Measurements from ENCODE around the gene ITGB5.
"Not testable (repeated sequence)": the region's sequence is repeated elsewhere in the genome, so short reads cannot be mapped to it uniquely, and the experiment has no call there.

Gene ITGB5

DNA sequence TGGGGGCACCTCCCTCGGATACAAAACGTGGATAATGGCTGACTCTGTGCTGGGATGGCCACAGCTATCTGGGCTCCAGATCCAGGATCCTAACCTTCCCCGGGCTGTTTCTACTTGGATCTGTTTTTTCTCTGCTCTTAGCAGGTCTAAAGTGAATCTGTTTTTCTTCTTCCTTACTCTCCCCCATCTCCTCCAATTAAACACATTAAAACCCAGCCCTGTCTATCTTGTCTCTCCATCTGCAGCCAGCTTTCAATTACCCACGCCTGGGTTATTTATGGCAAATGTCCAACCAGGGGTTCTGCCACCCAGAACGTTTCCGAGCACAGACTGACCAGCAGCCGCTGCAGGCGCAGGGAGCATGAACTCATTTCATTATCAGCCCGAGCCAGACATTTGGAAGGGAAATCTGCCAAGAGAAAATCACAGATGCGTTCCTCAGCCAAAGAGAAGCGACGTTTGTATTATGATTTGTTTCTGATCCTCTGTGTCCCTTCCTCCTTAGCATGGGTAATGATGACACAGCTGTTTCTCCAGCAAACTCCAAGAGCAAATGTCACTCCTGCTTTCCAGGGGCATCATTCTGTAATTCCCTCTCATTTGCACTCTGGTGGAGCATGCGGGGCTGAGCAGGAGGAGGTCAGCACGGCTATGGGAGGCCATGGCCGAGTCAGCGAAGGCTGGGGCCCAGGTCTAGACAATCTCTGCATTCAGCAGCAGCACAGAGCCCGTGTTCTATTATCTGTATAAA is 114.9 kb downstream of the ITGB5 start:
- DNase-seq (ENCODE audit: low read depth, low spot score): no peak

DNA sequence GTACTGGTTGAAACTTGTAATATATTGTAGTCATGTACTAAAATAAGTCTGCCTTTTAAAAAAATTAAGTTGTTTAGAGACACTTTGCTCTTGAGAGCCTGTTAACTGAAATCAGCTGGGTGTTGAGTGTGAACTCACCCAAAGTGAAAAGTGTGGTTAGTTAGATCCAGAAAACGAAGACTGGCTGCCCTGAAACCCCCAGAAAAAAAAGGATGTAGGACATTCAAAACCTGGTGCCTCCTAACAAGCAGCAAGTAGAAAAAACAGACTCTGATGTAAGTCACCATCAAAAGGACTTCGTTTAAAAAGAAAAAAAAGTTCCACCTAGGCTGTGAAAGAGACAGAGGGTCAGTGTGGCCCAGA is 116.1 kb downstream of the ITGB5 start:
- DNase-seq (ENCODE audit: low read depth, low spot score): no peak

DNA sequence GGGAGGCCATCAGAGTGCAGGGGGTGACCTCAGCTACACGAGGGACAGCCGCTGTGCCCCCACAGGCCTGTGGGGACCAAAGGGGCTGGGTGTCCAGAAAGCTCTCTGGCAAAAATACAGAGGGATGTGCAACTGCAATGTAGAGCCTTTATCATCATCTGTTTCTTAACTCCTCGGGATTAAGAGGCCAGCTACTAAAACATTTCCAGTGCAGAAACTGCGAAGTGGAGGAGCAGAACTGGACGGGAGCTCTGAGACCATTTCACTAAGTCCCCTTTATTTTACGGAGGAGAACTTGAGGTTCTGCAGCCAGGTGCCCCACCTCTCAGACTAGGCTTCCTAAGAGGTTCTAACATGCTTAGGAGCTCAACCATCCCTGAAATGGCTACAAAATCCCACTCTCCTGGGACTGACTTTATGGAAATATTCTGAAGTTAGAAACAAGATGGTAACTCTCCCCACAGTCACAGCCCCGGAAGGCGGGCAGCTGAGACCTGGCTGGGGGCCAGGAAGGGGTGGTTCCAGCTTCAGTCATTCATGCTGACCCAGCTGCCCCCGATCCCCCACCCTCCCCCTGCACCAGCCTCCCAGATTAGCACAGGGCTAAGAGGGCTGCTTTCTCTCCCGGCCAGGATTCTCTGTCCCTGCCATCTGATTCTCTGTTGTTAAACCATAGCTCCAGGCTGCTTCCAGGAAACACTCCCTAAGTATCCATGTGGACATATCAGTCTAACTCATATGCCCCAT is 116.7 kb downstream of the ITGB5 start:
- no peak for DNase-seq (ENCODE audit: low read depth, low spot score)

DNA sequence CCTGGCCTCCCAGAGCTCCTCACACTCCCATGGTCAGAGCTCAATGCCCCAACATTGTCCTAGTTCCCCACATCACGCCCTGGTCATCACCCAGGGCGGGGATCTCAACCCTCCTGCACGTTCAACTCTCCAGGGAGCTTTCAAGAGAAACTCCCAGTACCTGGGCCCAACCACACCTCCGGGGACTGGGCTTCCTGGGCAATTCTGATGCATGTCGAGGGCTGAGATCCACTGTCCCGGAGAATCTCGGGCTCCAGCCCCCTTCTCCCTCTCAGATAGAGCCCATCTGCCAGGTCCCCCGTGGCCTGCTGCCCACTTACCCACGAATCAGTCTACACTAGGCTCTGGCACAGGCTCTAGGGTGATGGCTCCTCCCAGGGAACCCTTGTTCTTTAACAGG is 117.7 kb downstream of the ITGB5 start:
- no peak for DNase-seq (ENCODE audit: low read depth, low spot score)

DNA sequence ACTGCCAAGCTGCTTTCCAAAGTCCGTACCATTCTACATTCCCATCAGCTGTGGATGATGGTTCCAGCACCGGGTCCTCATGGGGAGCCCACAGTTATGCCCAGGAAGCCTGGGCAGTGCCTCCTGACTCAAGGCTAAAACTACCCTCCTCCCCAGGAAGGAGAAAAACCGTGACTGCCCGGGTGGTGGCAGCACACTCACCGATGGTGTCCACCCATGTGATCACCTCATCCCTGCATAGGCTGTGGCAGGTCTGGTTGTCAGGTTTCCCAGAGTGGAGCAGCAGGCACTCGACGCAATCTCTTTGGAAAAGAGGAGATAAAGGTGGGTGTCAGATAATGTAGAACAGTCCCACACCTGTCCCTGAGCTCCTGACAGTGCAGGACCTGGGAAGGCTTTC is 118.4 kb downstream of the ITGB5 start:
- no peak for DNase-seq (ENCODE audit: low read depth, low spot score)

DNA sequence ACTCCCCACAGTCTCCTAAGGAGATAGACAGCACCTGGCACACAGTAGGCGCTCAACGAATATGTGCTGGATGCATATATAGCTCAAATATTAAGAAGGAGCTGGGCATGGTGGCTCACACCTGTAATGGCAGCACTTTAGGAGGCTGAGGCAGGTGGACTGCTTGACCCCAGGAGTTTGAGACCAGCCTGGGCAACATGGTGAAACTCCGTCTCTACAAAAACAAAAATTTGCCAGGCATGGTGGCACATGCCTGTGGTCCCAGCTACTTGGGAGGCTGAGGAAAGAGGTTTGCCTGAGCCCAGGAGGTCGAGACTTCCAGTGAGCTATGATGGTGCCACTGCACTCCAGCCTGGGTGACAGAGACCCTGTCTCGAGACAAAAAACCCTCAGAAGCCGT is 119.5 kb downstream of the ITGB5 start:
- DNase-seq (ENCODE audit: low read depth, low spot score): no peak

DNA sequence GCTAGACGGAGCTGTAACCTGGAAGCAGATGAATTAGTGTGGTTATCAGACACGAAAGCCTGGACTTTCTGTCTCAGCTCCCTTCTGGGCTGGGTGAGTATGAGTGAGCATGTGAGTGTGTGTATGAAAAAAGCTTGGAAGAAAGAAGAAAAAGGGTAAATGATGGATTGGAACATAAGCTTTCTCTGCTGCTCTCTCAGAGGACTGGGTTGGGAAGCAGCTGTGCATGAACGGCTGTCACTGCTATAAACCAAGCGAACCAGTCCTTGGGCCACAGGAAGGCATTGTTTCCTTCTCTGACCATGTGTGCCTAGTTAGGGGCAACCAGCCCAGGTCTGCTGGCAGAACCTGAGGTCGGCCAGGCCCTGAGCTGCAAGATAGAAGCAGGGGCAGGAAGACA is 119.9 kb downstream of the ITGB5 start:
- DNase-seq (ENCODE audit: low read depth, low spot score): no peak

DNA sequence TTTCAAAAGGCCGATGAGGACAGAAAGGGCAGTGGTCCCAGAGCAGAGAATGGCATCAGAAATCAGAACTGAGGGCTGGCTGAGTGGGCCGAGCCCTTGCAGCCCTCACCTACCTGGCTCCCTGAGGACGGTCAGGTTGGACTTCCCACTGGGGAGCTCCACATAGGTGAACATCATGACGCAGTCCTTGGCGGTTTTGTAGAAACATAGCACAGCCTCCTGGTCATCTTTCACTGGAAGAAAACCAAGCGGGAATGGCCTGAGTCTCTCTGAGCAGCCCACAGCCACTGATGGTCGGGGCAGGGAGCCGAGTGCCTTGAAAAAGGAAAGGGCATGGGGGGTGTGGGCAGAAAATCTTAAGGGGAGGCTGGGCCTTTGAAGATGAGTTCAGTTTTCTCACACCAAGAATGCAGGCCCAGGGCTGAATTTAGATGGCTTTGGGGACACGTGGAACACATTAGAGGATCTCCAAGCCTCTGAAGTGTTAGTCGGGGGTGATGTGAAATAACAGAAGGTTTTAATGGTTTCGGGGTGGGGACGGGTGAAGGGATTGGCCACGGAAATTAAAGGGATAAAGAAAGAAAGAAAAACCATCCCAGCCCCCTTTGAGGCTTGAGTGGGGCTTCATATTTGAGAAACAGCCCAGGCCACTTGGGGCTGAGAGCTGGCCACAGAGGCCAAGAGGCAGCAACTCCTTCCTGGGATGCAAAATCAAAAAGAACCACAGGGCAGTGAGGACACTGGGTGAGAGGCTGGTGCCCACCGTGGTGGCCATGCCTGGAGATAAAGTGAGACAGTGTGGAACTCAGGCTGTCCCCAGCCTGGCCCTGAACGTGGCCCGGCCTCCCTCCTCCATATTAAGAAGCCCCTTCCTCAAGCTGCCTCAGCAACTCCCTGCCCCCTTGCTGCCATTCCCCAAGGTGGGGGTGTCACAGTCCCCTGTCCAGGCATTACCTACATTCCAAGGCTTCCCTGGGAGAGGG is 120.8 kb downstream of the ITGB5 start:
- DNase-seq (ENCODE audit: low read depth, low spot score): no peak

DNA sequence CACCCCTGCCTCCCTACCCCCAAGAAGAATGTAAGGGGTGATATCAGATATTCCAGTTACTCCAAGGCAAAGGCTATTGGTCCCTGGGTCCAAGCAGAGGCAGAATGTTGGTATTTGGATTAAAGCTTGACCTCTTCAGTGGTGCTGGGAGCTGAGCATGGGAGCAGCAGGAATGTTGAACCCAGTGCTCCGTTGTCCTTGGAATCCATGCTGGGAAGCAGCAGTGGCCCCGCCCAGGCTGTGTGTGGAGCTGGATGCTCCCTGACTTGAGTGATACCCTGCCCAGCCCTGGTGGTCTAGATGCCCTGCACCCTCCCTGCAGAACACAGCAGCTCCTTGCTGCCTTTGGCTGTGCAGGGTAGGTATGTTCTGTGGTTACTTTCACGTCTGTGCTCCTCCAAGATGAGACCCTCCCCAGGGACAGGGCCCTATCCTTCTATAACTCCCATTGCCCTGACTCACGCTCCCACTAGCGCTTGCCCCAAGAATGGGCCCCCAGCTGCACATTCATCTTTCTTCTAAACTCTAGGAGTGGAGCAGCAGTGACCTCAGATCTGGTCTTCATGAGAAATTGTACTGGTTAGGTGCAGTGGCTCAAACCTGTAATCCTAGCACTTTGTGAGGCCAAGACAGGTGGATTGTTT is 121.8 kb downstream of the ITGB5 start:
- no peak for DNase-seq (ENCODE audit: low read depth, low spot score)

DNA sequence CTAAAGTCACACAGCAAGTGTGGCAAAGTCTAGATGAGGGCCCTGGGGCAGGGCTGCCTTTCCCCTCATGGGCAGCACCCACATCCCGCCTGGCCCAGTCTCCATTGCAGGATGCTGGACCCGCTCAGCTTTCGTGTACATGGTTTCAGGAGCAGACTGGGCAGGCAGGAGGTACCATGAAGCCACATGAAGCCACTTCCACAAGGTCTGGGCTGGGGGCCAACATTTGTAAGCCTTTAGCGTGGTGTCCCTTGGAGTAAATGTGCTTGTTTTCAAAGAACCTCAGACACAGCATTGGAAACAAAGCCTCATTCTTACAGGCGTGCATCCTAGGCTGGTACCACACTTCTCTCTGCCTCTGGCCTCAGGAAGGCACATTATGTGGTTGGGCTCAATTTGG is 122.4 kb downstream of the ITGB5 start:
- DNase-seq (ENCODE audit: low read depth, low spot score): no peak

DNA sequence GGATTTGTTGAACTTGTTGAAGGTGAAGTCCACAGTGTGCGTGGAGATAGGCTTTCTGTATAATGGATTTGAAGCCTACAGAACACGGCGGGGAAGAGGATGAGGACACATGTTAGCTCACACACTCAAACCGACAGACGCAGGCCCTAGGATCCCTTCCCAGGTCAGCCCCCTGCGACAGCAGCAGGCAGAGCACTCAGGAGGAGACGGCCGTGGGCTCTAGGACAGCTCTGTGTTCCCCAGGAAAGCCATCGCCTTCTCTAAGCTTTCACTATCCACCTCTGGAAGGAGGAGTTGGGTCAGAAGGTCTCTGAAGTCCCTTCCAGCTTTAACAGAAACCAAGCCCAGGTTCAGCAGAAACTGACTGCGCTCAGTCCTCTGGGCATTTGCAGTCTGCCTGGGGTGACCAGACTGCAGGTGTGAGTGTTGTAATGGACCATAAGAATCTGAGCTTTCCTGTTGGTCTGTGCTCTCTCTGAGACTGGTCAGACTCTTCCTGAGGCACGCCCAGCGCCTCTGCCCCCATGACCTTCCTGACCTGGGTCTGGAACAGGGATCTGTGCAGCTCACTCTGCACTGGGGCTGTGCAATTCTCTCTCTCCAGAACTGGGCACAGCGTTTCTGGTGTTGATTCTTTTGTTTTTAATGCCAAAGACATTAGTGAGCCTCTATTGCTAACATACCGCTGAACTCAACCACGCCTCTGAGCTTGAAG is 123.4 kb downstream of the ITGB5 start:
- no peak for DNase-seq (ENCODE audit: low read depth, low spot score)

DNA sequence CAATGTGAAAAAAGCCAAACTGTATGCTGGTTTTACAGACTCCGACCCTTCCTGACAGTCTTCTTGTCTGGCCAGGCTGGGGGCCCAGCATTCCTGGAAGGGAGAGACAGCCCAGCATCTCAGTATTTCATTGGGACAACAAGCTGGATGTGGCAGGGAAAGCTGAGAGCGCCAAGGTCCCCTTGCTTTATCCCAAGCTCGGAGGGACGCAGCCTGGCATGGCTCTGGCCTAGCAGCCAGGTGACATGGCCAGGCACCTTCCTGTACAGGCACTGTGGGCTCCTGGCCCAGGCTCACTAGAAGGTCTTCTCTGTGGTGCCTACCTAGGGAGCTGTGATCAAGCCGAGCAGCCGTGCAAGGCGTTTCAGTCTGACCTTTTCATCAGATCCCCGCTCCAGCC is 124.0 kb downstream of the ITGB5 start:
- no peak for DNase-seq (ENCODE audit: low read depth, low spot score)

DNA sequence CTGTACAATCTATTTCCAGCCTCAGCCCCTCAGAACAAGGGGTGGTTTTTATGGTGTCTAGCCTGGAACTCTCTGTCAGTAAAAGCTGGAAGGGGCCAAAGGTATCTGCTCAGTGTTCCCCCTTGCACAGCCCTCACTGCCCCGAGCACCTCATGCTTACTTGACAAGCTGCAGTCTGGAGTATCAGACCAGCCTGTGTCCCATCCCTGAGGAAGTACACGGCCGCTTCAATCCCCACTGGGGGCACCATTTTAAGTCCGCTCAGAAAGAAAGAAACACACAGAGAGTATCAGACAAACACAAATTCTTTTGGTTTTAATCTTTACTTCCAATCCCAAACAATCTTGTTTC is 124.5 kb downstream of the ITGB5 start:
- DNase-seq (ENCODE audit: low read depth, low spot score): no peak

DNA sequence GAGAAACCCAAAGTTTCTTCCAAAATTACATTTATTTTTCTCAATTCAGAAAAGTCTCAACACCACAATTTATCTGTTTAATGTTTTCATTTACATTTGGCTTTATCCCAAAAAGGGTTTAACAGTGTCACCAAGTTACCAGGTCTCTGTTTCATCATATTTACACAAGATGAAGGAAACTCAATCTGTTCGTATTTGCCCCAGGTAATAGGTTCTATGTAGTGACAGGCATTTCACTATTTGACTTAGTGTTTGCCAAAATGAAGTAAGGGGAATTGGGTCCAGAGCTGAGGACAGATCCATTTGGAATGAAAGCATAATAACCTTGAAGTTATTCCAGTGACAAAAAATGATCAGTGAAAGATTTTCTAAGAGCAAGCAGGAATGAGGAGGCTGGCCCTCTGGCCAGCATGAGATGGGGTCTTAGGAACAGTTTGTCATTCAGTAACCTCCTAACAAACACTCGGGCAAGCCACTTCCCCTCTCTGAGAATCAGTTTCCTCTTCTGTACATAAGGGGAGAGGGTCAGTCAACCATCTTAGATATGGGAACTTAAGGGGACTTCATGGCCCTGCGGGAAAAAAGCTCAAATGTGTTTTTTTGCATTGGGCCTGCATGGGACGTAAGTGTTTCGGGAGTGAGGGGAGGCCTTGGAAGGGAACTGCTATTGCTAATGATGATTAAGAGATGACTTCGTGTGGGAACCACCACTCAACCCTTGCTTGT is 125.1 kb downstream of the ITGB5 start:
- no peak for DNase-seq (ENCODE audit: low read depth, low spot score)

DNA sequence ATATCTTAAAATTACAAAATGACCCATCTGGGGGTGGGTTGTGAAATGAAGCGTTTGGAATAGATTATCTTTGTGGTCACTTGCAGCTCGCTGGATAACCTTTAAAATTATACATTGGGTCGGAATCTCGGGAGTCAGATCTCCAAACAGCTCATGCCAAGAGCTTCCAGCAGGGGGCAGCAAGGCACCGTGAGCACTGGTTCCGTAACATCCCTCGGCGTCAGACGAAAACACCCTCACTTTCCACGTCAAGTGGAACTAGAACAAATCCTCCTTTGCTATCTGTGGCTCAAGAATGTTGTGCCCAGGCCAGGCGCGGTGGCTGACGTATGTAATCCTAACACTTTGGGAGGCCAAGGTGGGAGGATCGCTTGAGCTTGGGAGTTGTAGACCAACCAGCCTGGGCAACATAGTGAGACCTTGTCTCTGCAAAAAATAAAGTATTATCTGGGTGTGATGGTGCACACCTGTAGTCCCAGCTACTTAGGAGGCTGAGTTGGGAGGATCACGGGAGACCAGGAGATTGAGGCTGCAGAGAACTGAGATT is 125.8 kb downstream of the ITGB5 start:
- peak; percentile 57 for DNase-seq (ENCODE audit: low read depth, low spot score)

DNA sequence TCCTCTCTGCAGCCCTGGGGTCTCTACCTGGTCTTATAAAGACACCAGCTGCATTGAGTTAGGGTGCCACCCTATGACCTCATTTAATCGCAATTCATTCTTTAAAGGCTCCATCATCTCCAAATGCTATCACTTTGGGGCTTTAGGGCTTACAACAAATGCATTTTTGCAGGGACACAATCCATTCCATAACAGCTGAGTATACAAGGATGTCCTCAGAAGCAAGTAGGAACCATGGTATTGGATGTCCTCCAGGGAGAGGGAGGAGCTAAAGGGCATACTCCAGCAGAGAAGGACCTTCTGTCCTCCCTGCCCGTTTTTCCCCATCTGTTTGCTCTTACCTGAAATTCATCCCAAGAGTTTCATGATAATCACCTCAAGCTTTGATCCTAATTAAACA is 126.6 kb downstream of the ITGB5 start:
- DNase-seq (ENCODE audit: low read depth, low spot score): no peak

DNA sequence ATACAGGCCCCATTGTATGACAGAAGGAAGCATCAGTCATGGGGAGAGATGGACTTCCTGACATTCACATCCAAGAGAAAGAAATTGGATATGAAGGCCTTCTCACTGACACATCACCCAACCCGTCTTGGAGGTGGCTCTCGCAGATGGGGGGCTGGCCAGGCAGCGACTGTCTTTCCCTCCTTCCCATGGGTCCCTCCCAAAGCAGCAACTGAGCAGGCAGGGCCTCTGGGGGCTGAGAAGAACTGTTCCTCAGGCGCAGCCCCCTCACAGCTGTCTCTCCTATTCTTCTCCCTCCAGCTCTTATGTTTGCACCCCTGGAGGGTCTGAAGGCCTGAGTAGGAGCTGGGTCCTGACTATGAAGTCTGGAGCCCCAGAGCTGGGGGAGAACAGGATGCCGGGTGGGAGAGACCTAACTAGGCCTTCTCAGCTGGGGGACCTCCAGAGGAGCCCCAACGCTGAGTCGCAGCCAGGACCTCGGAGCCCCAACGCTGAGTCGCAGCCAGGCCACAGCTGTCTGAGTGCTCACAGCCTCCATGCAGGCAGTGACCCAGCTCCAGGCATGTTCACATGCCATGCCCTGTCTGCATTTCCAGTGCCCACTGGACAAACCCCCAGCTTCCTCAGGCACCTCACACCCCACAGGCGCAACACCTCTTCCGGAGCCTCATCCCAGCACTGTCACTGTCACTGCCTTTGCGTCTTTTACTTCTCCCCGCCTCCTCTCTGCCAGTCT is 127.3 kb downstream of the ITGB5 start:
- no peak for DNase-seq (ENCODE audit: low read depth, low spot score)

DNA sequence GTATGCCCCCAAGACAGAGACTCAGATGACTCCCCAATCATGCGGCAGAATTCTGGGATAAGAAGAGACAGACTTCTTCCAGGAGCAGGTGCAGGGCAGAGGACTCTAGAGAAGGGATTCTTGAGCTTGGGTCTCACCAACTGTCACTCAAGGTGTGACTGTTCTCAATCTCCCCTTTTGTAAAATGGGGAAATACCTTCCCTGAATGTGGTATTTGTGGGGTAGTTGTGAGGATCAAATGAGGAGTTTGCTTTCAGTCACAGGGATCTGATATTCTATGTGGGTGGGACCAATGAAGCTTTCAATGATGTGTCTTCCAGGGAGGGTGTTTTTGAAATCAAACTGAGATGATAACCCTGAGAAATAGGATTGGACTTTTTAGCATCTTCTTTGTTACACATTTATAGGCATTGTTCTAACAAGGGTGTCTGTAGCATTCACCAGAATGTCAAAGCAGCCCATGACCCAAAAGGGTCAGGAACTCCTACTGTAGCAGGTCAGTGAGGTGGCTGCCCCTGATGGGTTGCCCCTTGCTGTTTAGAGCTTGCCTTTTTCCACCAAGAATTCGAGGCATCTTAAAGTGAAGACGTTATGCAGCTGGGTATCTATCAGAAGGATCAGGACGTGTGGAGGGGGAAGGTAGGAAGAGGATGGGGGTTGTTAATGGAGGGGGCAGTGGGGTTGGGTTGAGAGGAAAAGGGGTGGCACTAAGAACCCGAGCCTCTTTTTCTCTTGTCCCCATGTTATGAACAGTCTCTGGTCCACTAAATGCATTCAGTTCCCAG is 128.1 kb downstream of the ITGB5 start:
- DNase-seq (ENCODE audit: low read depth, low spot score): no peak

DNA sequence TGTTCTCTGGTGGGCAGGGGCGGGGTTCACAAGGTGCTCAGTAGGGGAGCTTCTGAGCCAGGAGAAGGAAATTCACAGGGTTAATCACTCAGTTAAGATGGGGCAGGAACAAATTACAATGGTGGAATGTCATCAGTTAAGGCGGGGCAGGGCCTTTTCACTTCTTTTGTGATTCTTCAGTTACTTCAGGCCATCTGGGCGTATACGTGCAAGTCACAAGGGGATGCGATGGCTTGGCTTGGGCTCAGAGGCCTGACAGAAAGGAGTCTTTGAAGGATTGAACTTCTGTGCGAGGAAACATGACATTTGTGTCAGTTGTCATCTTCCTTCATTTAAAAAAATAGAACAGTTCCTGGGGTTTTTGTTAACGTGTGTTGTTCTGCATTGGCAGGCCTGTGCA is 129.2 kb downstream of the ITGB5 start:
- DNase-seq (ENCODE audit: low read depth, low spot score): not testable (repeated sequence)
